GM12891 (cell line): ENCODE results near the gene EFCAB11.

Experiments used
- POLR2A ChIP-seq: IDR thresholded peaks from 2 replicates; pipeline ENCODE4 v1.6.1; 2011; ENCODE audit warnings: low read depth, low read length, control low read depth
- TAF1 ChIP-seq: IDR thresholded peaks from 2 replicates; pipeline ENCODE4 v1.6.1; 2011; ENCODE audit warnings: low read depth, low read length, control low read depth

DNA sequence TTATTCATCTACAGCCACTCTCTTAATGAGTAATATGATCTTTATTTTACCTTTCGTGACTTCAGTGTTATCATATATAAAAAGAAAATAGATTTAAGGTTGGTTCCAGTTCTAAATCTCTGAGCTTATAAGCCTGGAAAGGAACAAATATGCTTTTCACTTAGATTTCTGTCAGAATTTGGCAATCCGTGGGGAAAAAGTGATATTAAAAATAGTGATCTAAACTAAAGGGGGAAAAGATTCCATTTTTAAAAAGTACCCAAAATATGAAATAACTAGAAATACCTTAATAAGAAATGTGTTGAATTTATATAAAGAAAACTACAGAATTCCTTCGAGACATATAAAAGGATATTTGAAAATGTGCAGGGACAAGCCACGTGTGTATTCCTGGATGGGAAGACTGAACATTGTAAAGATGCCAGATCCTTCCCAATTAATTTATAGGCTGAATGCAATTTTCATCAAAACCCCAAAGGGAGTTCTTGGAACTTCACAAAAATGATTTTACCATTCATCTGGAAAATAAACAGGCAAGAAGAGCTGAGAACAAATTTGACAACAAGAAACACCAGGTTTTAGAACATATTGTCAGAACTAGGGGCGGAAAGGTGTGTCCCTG lies 142.5 kb downstream of the EFCAB11 start:
- TF ChIP-seq TAF1, result no peak
- no peak for TF ChIP-seq POLR2A
